ENCODE data around the gene EXOSC5.
A peak's percentile ranks its signal among the peaks of the same experiment; 100 is the strongest.

The EXOSC5 gene

DNA sequence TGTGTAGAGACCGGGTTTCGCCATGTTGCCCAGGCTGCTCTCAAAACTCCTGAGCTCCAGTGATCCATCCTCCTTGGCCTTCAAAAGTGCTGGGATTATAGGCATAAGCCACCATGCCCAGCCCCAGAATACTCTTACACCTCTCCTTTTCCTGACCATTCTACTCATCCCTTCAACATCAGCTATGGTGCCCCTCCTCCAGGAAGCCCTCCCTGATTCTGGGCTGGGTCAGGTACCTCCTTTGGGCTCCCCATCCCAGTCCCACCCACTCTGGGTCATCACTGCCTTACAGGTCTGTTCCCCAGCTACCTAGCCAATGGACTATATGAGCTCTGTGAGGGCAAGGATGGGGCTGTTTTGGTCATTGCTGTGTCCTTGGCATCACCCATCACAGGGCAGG, 53.0 kb downstream of the EXOSC5 start:
- H3K4me3 ChIP-seq (ENCODE audit: low read length): no peak overlapping the region
- TF ChIP-seq, protein P1, sequence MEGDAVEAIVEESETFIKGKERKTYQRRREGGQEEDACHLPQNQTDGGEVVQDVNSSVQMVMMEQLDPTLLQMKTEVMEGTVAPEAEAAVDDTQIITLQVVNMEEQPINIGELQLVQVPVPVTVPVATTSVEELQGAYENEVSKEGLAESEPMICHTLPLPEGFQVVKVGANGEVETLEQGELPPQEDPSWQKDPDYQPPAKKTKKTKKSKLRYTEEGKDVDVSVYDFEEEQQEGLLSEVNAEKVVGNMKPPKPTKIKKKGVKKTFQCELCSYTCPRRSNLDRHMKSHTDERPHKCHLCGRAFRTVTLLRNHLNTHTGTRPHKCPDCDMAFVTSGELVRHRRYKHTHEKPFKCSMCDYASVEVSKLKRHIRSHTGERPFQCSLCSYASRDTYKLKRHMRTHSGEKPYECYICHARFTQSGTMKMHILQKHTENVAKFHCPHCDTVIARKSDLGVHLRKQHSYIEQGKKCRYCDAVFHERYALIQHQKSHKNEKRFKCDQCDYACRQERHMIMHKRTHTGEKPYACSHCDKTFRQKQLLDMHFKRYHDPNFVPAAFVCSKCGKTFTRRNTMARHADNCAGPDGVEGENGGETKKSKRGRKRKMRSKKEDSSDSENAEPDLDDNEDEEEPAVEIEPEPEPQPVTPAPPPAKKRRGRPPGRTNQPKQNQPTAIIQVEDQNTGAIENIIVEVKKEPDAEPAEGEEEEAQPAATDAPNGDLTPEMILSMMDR (conservative IDR thresholded peaks at IDR 0.05; ENCODE audit: low read length): no peak
- DNase-seq (ENCODE audit: low read depth): no peak

- no peak for DNase-seq (ENCODE audit: low read depth)
- TF ChIP-seq, protein P1 (conservative IDR thresholded peaks at IDR 0.05; ENCODE audit: low read length): no peak
- no peak overlapping the region for H3K4me3 ChIP-seq (ENCODE audit: low read length)
Measured at GRCh38 chr19:41341669-41342490, 55.3 kb downstream of the EXOSC5 start.

GRCh38 chr19:41339936-41340335, 57.2 kb downstream of the EXOSC5 start:
- DNase-seq (ENCODE audit: low read depth): peak; percentile 80
- TF ChIP-seq, protein P1 (conservative IDR thresholded peaks at IDR 0.05; ENCODE audit: low read length): no peak
- H3K4me3 ChIP-seq (ENCODE audit: low read length): no peak overlapping the region

All from AG10803 (cell line).